ENCODE data around the gene NRXN3.

NRXN3 gene

DNA sequence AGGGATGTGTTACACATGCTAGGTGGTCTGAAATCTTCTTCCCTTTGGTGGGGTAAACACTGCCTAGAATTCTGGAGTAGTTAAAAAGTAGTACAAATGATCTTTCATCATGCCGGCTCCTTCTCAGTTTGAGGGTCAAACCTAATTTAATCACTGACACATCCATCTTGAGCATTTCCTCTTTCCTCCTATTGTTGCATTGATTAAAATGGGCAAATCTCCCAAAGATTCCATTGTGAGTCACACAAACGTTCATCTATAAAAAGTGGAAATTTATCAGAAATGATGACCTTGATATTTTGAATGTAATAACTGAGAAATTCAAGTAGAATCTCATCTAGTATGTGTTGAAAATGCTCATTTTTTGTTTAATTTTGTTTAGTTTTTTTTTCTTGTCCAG lies 996.0 kb downstream of the NRXN3 start:
- TF ChIP-seq, protein P1, sequence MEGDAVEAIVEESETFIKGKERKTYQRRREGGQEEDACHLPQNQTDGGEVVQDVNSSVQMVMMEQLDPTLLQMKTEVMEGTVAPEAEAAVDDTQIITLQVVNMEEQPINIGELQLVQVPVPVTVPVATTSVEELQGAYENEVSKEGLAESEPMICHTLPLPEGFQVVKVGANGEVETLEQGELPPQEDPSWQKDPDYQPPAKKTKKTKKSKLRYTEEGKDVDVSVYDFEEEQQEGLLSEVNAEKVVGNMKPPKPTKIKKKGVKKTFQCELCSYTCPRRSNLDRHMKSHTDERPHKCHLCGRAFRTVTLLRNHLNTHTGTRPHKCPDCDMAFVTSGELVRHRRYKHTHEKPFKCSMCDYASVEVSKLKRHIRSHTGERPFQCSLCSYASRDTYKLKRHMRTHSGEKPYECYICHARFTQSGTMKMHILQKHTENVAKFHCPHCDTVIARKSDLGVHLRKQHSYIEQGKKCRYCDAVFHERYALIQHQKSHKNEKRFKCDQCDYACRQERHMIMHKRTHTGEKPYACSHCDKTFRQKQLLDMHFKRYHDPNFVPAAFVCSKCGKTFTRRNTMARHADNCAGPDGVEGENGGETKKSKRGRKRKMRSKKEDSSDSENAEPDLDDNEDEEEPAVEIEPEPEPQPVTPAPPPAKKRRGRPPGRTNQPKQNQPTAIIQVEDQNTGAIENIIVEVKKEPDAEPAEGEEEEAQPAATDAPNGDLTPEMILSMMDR (IDR thresholded peaks at IDR 0.05; ENCODE audit: low read depth, low read length, missing control alignments): no peak
- H3K4me3 ChIP-seq (ENCODE audit: low read depth, low read length): no peak overlapping the region
- no peak for DNase-seq (ENCODE audit: low read depth)

DNA sequence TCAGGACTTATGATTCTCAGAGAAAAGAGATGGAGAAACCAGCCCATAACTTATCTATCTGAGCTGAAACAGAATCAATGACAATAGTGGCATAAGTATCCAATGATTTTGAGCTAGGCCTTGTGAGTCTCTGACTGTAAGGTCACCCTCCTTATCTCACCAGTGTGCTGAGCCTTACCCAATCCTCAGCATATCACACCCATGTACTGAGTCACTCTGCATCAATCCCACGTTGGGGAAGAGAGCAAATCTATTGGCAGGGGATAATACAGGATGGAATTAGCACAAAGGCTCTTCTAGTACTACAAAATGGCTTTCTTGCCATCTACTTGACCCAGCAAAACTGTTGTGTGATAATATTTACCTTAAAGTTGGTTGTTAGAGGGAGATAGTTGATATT lies 997.8 kb downstream of the NRXN3 start:
- TF ChIP-seq, protein P1 (IDR thresholded peaks at IDR 0.05; ENCODE audit: low read depth, low read length, missing control alignments): no peak
- H3K4me3 ChIP-seq (ENCODE audit: low read depth, low read length): no peak overlapping the region
- no peak for DNase-seq (ENCODE audit: low read depth)

DNA sequence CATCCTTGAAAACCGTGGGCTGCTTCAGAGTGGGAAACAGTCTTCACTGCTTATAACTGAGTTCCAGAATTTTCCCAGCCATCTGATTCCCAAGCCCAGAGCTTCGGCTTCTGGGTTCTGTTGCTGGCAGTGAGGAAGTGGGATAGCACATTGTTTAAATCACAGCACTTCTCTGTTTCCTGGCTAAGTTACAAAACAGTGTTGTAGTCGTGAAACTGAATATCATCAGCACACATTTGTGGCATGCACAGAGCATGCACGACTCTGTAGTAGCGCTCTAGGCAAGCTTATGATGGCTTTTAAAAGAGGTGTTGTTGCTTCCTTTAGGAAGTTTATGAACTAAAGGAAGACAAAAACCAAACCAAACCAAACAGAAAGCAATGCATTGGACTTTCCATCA lies 1005.5 kb downstream of the NRXN3 start:
- no peak for DNase-seq (ENCODE audit: low read depth)
- TF ChIP-seq, protein P1 (IDR thresholded peaks at IDR 0.05; ENCODE audit: low read depth, low read length, missing control alignments): no peak
- H3K4me3 ChIP-seq (ENCODE audit: low read depth, low read length): no peak overlapping the region

DNA sequence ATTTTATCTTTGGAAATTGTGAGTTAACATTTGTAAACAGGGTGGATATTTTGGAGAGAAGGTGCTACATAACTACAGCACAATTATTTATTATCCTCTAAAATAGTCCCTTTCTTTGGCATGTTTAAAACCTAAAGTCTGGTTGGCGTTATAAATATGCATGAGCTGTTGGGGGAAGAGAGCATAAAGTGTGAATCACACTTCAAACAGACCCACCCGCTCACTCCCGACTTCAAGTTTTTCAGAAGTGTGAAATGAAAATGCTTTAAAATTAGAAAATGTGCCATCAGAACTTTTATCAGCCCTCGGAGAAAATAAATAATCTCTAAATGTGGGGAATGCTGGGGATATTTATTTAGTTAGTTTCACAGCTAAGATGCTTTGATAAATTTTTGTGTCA lies 1006.9 kb downstream of the NRXN3 start:
- DNase-seq (ENCODE audit: low read depth): no peak
- TF ChIP-seq, protein P1 (IDR thresholded peaks at IDR 0.05; ENCODE audit: low read depth, low read length, missing control alignments): no peak
- H3K4me3 ChIP-seq (ENCODE audit: low read depth, low read length): no peak overlapping the region

DNA sequence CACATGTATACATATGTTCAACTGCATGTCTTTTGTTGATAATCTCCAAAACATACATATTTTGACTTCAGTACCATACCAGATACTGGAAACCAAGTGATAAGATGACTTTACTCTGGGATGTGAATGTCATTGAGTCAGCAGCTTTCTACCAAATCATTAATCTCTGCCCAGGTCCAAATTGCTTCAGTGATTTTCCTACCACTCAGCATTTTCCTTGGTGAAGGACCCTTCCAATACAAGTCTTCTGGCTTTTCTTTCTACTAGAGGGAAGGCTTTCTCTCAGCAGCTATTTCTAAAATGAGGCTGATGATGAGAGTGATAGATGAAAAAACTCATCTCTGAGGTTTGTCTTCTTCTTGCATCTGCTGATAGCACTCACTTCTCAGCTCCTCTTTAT lies 1008.5 kb downstream of the NRXN3 start:
- no peak for DNase-seq (ENCODE audit: low read depth)
- H3K4me3 ChIP-seq (ENCODE audit: low read depth, low read length): no peak overlapping the region
- TF ChIP-seq, protein P1 (IDR thresholded peaks at IDR 0.05; ENCODE audit: low read depth, low read length, missing control alignments): no peak

DNA sequence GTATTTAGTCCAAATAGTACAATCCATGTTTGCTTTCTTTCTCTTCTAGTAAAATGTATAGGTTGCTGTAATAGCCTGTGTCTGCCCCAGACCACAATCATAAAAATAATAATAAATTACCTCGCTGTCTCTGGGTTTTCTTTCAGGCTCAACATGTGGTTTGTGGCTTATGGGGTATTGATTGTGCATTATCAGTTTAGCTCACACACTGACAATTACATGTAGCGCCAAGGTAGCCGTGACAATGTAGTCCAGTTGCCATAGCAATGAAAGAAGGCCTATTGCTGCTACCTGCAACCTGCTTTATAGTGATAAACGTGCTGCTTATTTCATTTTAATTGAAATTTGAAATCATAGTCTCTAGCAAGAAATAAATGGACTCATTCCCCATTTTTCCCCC lies 1009.8 kb downstream of the NRXN3 start:
- no peak for DNase-seq (ENCODE audit: low read depth)
- TF ChIP-seq, protein P1 (IDR thresholded peaks at IDR 0.05; ENCODE audit: low read depth, low read length, missing control alignments): no peak
- no peak overlapping the region for H3K4me3 ChIP-seq (ENCODE audit: low read depth, low read length)

DNA sequence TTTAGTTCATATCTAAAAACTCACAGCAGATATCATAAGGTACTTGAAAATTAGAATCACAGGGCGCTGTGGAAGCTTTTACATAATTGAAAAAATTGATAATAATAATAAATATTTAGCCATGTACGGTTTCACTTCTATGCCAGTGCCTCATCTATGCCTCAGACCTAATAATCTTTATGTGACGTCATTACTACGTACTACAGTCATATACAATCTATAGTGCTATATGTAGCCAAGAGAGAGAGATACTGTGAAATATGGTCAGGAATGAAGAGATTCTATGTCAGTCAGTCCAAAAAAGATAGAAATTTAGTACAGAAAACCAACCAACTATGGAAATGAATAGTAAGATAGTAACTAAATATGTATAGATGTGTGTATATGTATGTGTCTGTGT lies 1010.5 kb downstream of the NRXN3 start:
- H3K4me3 ChIP-seq (ENCODE audit: low read depth, low read length): no peak overlapping the region
- no peak for DNase-seq (ENCODE audit: low read depth)
- TF ChIP-seq, protein P1 (IDR thresholded peaks at IDR 0.05; ENCODE audit: low read depth, low read length, missing control alignments): no peak
